ENCODE data around the gene AUTS2.

Gene AUTS2

GRCh38 chr7:70616821-70617220 lies 1018.5 kb downstream of the AUTS2 start:
- FAIRE-seq, result no peak
- no peak for DNase-seq (ENCODE audit: insufficient read length, low spot score)

DNA sequence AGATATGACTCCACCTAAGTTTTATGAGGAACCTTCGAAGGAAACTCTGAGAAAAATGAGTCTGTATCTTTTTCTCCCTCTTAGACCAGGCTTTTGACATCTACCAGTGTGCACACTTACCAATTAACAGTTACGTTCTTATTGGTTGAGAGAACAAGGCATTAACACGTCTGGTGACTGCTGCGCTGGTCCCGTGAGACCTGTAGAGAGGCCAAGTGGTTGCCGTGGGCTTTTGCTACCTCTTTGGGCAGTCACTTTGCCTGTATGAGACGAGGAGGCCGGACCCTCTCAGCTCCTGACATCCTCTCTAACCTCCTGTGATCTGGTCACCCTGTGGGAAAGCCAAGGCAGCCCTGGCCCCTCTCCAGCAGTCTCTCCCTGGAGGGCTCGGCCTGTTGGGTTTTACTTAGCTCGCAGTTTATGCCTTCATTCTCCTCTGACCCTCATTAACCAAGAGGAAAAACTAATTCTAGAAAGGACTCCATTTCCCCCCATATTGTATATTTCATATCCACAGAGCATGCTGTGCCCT lies 1019.8 kb downstream of the AUTS2 start:
- FAIRE-seq (no peak), DNase-seq (ENCODE audit: insufficient read length, low spot score) (no peak)

GRCh38 chr7:70619130-70619529 lies 1020.9 kb downstream of the AUTS2 start:
- no peak for DNase-seq (ENCODE audit: insufficient read length, low spot score)
- FAIRE-seq, result no peak

GRCh38 chr7:70619659-70620058 lies 1021.4 kb downstream of the AUTS2 start:
- FAIRE-seq (no peak), DNase-seq (ENCODE audit: insufficient read length, low spot score) (no peak)

- FAIRE-seq, result no peak
These were observed 1022.2 kb downstream of the AUTS2 start for GRCh38 chr7:70620333-70621055.

GRCh38 chr7:70621954-70622600 lies 1023.8 kb downstream of the AUTS2 start:
- no peak for FAIRE-seq
- no peak for DNase-seq (ENCODE audit: insufficient read length, low spot score)

More at GRCh38 chr7:70620333-70621055, 1022.2 kb downstream of the AUTS2 start:
- DNase-seq (ENCODE audit: insufficient read length, low spot score), result no peak

DNA sequence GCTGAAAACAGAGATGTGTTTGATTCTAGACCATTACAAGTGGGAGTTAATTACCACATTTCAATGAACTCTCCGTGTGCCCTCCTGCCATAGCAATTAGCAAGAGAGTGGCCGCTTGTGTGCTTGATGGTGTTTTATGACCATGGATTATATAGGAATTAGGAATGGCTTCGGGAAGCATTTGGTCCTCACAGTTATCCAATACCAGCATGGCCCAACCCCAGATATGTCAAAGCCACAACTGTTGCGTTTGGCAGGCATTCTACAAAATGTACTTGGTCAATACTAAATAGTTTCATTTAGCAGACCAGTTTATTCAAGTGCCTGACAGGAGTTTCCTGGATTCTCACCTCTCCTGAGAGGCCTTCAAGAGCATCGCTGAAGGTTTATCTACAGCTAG lies 1024.7 kb downstream of the AUTS2 start:
- DNase-seq (ENCODE audit: insufficient read length, low spot score), result no peak
- FAIRE-seq, result no peak

GRCh38 chr7:70624500-70625103 lies 1026.3 kb downstream of the AUTS2 start:
- FAIRE-seq (no peak), DNase-seq (ENCODE audit: insufficient read length, low spot score) (no peak)

DNA sequence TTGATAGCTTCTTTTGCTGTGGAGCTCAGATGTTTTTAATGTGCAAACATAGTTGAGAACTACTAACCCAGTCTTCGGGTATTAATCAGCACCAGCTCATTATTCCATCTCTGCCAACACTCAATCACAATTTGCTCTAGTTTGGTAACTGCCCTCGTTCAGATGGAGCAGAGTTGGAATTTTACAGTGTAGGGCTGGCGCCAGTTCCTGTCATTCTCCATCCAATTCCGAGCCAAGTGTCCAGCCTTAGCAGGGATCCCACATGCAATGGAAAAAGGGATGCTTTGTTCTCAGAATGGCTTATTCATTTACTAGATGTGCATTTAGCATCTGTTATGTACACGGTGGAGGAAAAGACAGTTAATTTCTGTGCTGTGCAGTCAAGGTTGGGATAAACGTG lies 1029.2 kb downstream of the AUTS2 start:
- FAIRE-seq (no peak), DNase-seq (ENCODE audit: insufficient read length, low spot score) (no peak)

- FAIRE-seq (no peak), DNase-seq (ENCODE audit: insufficient read length, low spot score) (no peak)
These were observed 1032.2 kb downstream of the AUTS2 start for GRCh38 chr7:70630440-70630817.

DNA sequence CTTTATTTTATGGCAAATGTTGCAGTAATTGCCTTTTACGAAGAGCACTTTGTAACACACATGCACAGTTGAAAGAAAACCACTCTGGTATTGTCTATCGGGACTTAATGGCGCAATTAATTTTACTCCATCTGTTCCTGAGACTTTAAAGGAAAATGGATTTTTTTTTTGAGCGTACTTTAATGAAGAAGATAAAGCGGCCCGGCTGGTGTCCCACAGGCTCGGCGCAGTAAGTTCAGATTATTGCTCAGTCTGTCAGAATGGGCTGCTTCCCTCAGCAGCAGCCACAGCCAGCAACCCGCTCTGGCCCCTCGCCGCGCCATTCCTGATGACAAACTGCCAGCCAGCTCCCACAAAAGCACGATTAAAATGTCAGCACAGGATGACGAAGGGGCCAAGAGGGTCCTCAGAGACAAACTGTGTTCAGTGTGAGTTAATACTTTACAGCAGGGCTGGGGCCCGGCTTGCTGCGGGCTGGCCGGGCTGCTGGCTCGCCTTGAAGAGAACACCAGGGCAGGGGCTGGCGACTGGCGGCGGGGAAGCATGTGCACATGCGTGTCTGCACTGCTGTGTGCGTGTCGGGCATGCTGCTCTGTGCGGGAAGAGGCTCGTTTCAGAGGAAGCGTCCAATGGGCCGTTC lies 1032.7 kb downstream of the AUTS2 start:
- DNase-seq (ENCODE audit: insufficient read length, low spot score), result no peak
- no peak for FAIRE-seq

GRCh38 chr7:70631718-70632117 lies 1033.4 kb downstream of the AUTS2 start:
- DNase-seq (ENCODE audit: insufficient read length, low spot score), result no peak
- FAIRE-seq, result no peak

GRCh38 chr7:70632400-70632799 lies 1034.1 kb downstream of the AUTS2 start:
- DNase-seq (ENCODE audit: insufficient read length, low spot score), result no peak
- FAIRE-seq, result no peak

GRCh38 chr7:70634071-70634470 lies 1035.8 kb downstream of the AUTS2 start:
- FAIRE-seq (no peak), DNase-seq (ENCODE audit: insufficient read length, low spot score) (no peak)

DNA sequence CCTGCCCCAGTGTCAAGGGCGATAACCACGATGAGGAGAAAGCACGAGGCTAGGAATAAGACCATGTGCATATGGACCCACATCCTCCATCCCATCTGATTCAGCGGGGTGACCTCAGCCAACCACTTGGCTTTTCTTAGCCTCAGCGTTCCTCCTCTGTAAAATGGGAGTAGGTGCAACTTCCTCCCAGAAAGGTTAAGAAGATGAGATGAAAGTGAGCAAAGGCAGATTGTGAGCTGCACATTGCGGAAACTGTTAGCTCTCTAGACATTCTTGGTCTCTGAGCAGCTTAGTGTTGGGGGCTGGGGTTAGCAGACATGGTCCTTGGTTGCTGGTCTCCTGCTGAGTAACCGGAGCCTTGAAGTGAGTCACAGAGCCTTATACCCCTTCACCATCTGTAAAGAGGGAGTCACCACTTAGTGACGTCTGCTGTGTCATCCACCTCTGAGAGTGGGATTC lies 1036.4 kb downstream of the AUTS2 start:
- FAIRE-seq (no peak), DNase-seq (ENCODE audit: insufficient read length, low spot score) (no peak)

DNA sequence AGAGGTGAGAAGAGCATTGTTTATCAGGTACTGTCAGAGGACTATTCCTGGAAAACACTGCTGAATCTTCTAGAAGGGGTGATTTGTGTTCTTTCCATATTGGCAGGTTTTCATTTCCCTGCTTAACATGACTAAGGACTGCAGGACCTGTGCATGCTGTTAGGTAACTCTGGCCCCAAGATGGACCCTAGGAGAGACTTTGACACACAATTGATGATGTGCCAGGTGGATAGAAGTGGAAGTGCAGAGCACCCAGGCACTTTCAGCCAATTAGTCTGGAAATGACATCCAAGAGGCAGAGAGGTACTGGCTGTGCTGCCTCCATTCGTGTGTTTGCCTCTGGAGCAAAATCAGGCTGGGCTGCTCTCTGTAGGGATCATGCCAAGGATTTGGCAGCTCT lies 1037.4 kb downstream of the AUTS2 start:
- FAIRE-seq, result no peak
- no peak for DNase-seq (ENCODE audit: insufficient read length, low spot score)

- FAIRE-seq (no peak), DNase-seq (ENCODE audit: insufficient read length, low spot score) (no peak)
These were observed 1037.9 kb downstream of the AUTS2 start for GRCh38 chr7:70636169-70636568.

GRCh38 chr7:70637726-70638125 lies 1039.5 kb downstream of the AUTS2 start:
- DNase-seq (ENCODE audit: insufficient read length, low spot score) (no peak), FAIRE-seq (no peak)

DNA sequence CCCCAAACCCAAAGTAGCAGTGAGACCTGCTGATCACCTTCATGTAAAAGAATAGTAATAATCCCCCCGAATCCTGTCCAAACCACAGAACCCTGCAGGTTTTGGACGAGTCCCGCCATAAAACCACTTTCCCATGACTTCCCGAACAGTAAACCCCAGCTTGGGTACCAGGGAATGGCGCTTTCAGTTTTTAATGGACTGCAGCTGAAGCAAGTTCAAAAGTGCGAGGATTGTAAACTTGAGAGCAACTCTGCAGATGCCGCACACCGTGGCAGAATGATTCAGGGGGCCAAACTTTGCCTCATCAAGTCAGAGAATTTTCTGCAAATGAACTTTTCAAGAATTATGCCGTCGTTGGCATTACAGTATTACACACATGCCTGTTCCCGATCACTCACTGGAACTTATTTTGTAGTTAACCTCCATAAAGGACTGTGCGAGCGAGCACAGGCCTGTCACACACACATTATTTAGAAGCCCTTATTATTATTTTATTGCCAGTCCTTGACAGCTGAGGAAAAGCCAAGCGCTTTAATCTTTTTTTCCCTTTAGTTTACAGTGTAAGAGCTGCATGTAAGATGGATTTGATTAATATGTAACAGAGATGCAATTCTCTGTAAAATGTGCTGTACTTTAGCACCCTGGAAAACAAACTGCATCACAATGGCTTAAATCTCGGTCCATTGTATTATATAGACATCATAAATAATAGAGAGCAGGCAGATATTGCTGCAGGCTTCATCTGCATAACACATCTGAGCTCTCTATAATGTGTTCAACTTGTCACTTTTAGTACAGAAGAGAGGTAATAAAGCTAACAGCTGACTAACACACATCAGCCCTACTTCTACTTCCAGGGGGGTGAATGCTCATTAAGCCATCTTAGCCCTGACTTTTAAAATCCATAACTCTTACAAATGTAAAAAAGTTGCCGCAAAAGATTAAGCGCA lies 1040.2 kb downstream of the AUTS2 start:
- FAIRE-seq, result no peak
- DNase-seq (ENCODE audit: insufficient read length, low spot score), result no peak

GRCh38 chr7:70640266-70640833 lies 1042.1 kb downstream of the AUTS2 start:
- no peak for DNase-seq (ENCODE audit: insufficient read length, low spot score)
- FAIRE-seq, result no peak

All from GM19239 (cell line).